ACHN (cell line): ENCODE measurements around the gene PLEKHH2.
"Not testable (repeated sequence)": the region's sequence is repeated elsewhere in the genome, so short reads cannot be mapped to it uniquely, and the experiment has no call there.

Experiments
- DNase-seq: peaks from one replicate; pipeline ENCODE4 v3.0.0-alpha.2; 2015
- in situ Hi-C: cut with HindIII; loops from 2 replicates; pipeline ENCODE4 v1.10.0; 2017; ENCODE audit warnings: low sequenced_read_pairs, low pct_ligation_motif_present, low pct_unique_long_range_greater_than_20kb

PLEKHH2 gene

GRCh38 chr2:43637030-43637803 is at the start of gene PLEKHH2:
Gene PLEKHH2 (plus strand): TSS chr2:43637260. CDS start chr2:43644674, 7,414 bp downstream.
- in situ Hi-C loops, result no loop called here
- peak; percentile 90 for DNase-seq

GRCh38 chr2:43592443-43592842 is 44.6 kb upstream of the PLEKHH2 start:
- DNase-seq, result no peak
- in situ Hi-C loops, result no loop called here

- no peak for DNase-seq
- in situ Hi-C loops, result no loop called here
These were observed 43.8 kb upstream of the PLEKHH2 start for GRCh38 chr2:43593254-43593653.

GRCh38 chr2:43594875-43595274 is 42.2 kb upstream of the PLEKHH2 start:
- no peak for DNase-seq
- in situ Hi-C loops, result no loop called here

GRCh38 chr2:43595603-43596412 is 41.3 kb upstream of the PLEKHH2 start, which contains the start of gene THADA:
Gene THADA (minus strand): TSS chr2:43596038. CDS start chr2:43592392, 3,646 bp downstream.
- in situ Hi-C loops, result no loop called here
- peak; percentile 100 for DNase-seq

GRCh38 chr2:43600596-43600995 is 36.5 kb upstream of the PLEKHH2 start:
- DNase-seq, in situ Hi-C loops: not testable (repeated sequence)

GRCh38 chr2:43604674-43605073 is 32.4 kb upstream of the PLEKHH2 start:
- DNase-seq, result no peak
- in situ Hi-C loops, result no loop called here

GRCh38 chr2:43605079-43605655 is 31.9 kb upstream of the PLEKHH2 start:
- DNase-seq, result peak; percentile 60
- in situ Hi-C loops, result no loop called here

- no peak for DNase-seq
- in situ Hi-C loops, result no loop called here
These were observed 31.2 kb upstream of the PLEKHH2 start for GRCh38 chr2:43605851-43606250.

- in situ Hi-C loops, result no loop called here
These were observed 27.7 kb upstream of the PLEKHH2 start for GRCh38 chr2:43609290-43609918.

GRCh38 chr2:43610361-43610760 is 26.7 kb upstream of the PLEKHH2 start:
- no peak for DNase-seq
- in situ Hi-C loops, result no loop called here

More at GRCh38 chr2:43609290-43609918, 27.7 kb upstream of the PLEKHH2 start:
- DNase-seq, result peak; percentile 56

GRCh38 chr2:43611987-43612894 is 24.8 kb upstream of the PLEKHH2 start:
- in situ Hi-C loops, result no loop called here
- peak; percentile 78 for DNase-seq

GRCh38 chr2:43612944-43613343 is 24.1 kb upstream of the PLEKHH2 start:
- DNase-seq, result no peak
- in situ Hi-C loops, result no loop called here

GRCh38 chr2:43616967-43617680 is 19.9 kb upstream of the PLEKHH2 start:
- in situ Hi-C loops, result no loop called here
- DNase-seq, result no peak

GRCh38 chr2:43619511-43619910 is 17.5 kb upstream of the PLEKHH2 start:
- in situ Hi-C loops, result no loop called here
- no peak for DNase-seq

- in situ Hi-C loops, result no loop called here
- DNase-seq, result no peak
These were observed 14.1 kb upstream of the PLEKHH2 start for GRCh38 chr2:43622931-43623451.
